GM18508 (cell line): ENCODE measurements around the gene ABLIM2.

Experiments used
- ATAC-seq: cut with Tn5 transposase; IDR thresholded peaks from one replicate; pipeline ENCODE4 v1.9.1; 2021; ENCODE audit warnings: moderate number of reproducible peaks; ENCODE audit not compliant: insufficient read depth, unreplicated experiment

Gene ABLIM2

DNA sequence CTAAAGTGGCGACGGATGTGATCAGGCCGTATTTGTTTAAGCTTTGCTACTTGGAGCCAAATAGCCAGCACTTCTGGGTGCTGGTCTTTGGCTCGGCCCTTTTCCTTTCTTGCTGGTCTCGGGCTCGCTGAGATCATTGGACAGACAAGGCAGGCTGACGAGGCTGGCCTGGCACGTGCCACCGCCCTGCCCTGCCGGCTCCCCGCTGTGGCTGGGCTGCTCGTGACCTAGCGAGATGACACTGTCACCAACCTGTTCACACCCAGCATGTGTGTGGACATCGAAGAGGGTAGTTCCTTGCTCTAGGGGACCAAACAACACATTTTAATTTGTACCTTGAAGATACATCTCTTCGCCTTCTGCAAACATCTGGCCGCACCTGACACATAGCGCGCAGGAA is 98.0 kb downstream of the ABLIM2 start:
- no peak for ATAC-seq

DNA sequence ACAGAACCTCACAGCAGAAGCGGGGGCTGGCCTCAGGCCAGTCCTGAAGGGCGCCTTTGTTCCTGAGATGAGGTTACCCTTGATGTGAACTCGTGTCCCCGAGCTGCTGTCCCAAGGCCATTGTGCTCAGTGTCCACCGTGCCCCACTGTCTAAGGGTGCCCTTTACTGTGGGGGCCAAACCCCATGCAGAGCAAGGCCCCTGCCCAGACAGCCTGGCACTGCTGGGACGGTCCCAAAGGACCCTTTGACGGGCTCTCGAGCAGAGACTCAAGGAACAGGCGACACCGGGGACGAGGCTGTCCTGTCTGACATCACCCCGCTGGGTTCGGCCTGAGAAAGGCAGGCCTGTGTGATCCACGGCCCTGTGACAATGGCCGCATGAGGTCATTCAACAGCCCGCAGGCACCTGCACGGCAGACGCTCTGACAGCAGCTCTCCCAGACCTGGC is 100.6 kb downstream of the ABLIM2 start:
- no peak for ATAC-seq

DNA sequence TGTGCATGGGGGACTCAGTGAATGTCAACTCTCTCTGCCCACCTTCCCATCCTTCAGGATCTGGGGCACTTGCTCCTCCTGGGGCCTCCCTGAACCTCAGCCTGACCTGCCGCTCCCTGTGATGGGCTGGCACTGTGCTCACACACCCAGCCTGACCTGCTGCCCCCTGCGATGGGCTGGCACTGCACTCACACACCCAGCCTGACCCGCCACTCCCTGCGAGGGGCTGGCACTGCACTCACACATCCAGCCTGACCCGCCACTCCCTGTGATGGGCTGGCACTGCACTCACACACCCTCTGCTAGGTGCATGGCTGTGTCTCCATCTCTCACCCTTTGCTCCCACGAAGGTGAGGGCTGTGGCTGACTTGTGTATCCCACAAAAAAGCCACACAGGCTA is 103.4 kb downstream of the ABLIM2 start:
- ATAC-seq, result no peak

DNA sequence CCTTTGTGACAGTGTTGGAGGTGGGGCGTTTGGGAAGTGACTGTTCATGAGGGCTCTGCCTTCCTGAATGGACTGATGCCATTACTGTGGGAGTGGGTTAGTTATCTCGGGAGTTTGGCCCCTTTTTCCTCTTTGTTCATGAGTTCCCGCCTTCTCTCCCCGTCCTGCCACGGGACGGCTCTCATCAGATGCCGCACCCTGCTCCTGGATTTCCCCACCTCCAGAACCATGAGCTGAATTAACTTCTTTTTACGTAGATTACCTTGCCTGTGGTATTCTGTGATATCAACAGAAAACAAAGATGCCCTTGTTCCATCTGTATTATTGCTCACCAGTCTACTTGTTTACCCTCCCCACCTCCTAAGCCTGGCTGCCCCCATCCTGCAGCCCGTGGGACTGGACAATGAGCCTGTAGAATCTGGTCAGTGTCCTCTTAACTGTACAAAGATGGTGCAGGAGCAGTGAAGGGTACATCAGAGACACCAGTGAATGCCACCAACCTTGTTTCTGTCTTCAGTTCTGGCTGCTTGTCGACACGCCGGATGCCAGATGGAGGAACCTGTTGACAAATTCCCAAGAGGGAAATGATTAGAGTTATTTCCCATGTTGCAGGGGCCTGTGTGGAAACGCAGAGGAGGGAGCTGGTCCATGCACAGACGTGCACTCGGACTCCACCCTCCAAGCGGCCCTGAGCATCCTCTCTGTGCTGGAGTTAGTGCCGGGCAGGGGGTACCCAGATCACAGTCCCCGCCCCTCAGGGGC is 104.7 kb downstream of the ABLIM2 start:
- ATAC-seq, result no peak

DNA sequence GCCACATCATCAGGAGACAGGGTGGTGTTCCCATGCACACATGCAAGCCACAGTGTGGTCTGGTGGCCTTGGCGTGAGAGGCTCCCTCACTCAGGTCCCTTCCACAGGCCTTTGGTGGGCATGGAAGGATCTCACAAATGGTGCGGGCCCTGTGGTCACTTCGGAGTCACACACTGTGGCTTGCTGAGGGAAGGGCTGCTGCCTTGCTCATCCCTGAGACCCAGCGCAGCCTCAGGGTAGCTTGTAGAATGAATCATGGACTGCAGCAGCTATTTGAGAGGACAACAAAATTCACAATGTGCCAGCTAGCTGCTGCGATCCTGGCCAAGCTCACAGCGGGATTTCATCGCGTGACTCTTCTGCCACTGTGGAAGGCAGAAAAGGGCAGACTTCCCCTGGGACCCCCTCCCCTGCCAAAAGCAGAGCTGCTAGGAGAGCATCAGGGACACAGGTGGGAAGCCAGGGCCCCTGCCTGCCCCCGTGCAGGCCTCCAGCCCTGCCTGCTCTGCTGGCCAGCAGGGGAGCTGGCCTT is 106.4 kb downstream of the ABLIM2 start:
- no peak for ATAC-seq

DNA sequence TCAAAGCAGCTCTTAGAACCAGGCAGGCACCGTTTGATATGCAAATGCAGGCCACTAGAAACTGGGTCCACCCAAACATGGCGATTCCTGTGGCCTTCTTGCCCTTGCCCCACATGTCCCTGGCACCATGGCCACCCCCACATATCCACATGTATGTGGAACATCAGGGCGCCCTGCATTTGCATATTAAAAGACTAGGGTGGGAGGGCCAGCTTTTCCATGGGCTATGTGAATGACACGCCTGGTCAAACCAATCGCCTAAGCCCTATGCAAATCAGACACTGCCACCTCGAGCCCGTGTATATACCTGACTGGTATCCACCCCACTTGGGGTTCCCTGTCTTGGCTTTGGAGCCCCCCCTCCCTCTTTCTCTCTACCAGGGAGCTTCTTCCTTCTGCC is 107.0 kb downstream of the ABLIM2 start:
- no peak for ATAC-seq

DNA sequence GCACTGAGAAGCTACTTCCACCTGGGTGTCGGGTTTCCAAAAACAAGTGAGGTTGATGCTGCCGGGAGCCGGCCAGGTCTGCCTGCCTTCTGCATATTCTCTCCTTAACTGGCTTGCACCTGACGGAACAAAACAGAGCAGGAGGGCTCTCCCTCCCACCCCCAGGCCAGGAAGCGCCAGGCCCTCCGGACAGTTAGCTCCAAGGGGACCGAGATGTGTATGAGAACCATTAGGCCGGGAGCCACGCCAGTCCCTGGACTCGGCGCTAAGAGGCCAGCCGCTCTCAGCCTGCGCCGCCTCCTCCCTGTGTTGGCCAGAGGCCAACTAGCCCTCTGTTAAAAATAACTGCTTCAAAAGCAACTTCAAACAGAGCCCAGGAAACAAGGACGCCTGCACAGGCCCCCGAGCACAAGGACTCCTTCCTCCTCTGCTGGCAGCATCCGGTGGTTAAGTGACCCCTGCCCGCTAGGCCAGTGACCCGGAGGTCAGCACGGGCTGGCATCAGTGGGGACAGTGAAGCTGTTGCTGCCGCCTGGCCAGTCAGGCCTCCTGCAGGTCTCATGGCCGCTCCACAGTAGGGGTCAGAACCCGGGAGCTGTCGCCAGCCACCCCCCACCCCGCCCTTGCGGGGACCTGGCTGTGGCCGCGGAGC is 107.9 kb downstream of the ABLIM2 start:
- ATAC-seq, result no peak

DNA sequence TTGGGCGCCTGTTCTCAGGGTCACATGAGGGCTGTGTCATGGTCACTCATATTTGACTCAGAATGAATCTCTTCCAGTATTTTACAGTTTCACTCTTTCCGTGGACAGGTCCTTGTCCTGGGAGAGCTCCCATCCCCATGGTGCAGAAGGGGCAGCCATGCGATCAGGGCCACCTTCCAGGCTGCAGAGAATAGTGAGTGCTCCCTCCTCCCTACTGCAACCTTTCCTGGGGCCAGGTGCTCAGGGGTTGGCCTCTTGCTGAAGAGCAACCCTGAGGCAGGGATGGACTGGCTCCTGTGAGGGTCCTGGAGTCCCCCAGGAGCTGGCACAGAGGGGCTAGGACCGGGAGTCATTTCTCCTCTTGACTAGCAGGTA is 108.4 kb downstream of the ABLIM2 start:
- no peak for ATAC-seq

DNA sequence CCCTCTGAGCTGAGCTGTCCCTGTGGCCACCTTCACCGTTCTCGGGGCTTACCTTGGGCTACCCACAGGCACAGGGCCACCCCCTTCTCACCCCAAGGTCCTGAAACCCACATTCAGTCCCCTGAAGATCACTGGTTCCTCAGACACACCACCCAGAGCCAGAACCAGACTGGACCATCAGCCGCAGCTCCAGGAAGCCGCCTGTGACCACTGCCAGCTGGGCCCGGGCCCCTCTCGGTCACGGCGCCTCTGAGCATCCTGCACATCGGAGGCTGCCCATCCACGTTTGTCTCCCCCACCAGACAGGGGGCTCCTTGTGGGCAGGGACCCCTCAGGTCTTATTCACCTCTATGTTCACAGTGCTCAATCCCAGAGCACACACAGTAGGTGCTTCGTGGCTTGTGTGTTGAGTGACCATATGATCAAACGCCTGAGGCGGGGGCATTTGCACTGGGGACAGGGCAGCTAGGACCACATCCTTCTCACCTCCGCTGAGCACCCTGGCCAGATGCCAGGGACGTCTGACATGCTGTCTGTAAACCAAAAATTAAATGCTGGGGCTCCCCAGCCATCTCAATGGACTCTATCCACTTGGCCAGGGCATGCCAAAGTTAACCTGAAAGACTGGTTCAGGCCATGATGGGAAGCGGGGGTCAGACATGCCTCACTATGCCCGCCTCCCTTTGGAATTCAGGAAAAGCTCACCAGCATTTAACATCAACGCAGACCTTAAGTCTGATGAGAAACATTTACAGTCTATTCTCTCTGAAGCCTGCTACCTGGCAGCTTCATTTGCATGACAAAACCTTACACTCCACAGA is 109.5 kb downstream of the ABLIM2 start:
- no peak for ATAC-seq

DNA sequence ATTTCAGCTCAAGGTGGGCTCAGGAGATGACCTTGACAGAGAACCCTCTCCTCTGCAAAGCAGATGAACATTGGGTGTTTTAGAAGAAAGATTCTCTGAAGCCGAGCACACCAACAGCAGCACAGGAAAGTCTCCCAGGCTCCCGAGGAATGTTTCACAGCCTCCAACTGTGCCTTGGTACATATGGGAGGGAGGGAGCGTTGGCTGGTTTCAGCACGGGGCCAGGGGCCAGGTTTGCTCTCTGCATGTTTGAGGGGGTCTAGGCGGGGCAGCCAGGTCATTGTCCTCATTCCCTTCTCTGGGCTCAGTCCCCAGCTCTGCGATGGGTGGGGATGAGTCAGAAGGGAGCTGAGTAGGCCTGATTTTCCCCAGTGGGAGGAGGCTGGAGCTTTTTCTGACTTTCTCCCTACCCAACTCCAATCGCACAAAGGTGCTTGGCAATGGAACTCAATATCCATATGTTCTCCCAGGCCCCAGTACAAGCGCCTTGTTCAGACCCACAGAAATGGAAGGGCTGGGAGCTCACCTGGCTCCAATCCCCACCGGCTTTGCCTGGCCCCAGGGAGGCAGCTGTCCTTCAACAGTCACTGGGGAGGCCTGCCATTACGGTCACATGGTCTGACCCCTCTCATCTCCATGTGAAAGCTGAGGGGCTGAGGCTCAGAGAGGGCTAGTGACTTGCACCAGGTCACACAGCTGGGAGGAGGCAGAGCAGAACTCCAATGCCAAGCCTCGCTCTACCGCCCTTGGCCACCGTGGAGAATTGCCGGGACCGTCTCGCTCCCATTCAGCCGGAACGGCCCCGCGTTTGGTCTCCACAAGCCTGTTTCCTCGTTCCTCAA is 110.6 kb downstream of the ABLIM2 start:
- ATAC-seq, result no peak

DNA sequence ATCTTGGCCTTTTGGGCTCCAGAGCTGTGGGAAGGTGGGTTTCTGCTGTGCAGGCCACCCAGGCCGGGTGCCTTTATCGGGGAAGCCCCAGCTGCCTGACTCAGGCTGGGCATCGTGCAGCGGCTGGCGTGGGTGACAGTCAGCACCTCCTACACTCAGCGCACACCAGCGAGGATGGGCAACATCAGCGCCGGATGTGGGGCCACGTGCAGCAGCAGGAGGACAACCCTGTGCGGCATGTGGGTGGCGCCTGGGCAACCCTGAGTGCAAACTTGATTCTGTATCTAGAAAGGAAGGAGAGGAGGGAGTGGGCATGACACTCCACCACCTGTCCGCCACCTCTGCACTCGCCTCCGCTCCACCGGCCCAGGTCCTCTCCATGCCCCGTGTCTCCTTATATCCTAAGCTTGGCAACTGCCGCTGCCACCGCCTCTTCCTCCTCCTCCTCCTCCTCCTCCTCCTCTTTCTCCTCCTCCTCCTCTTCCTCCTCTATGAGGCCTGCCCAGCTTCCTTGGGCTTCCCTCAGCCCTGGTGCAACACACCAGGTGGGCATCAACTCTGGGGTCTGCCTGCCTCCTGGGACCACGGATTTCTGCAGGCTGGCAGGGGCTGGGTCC is 111.6 kb downstream of the ABLIM2 start:
- no peak for ATAC-seq

DNA sequence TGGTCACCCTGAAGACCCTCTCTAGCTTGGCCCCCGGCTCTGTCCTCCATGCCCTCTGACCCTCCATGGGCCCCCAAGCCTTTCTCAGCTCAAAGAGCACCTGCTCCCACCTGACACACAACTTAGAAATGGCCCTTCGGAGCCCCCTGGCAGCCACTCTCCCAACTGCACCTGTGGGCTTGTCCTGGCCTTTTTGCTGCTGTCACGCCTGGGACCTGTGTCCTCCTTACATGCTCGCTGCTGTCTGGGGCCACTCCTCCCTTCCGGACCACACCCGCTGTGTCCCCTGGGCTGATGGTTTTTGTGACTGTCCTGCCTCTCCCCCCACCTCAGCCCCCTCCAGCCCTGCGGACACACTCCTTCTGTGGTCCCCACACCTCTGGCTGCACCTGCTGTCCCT is 112.7 kb downstream of the ABLIM2 start:
- no peak for ATAC-seq

DNA sequence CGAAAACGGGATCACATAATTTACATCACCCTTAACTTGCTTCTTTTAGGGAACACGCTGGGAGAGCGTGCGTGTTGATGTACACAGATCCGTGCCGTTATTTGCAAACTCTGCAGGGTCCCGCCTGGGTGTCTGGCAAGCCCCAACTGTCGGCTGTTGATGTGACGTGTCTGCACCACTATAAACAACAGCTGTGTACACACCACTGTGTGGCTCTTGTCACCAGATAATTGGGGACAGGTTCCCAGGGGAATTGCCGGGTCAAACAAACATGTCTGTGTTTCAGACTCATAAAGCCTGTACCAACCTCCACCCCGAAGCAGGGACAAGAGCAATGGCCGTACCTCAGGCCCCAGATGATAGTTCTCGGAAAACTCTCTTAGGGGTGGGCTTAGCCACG is 113.9 kb downstream of the ABLIM2 start:
- ATAC-seq, result no peak

DNA sequence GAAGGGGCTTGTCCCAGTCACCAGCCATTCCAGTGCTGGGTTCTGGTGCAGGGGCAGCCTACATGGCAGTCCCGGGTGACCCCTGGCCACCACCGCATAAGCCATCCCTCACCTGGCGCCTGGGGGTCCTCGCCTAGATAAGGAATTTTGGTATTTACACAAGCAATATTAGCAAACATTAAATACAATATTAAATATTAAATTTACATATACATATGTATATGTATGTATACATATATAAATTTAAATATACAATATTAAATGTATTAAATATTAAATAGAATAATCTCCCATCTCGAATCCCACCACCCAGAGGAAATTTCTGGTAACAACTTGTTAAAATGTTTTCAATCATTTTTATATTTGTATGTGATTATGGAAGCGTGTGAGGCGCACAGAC is 114.4 kb downstream of the ABLIM2 start:
- ATAC-seq, result no peak

DNA sequence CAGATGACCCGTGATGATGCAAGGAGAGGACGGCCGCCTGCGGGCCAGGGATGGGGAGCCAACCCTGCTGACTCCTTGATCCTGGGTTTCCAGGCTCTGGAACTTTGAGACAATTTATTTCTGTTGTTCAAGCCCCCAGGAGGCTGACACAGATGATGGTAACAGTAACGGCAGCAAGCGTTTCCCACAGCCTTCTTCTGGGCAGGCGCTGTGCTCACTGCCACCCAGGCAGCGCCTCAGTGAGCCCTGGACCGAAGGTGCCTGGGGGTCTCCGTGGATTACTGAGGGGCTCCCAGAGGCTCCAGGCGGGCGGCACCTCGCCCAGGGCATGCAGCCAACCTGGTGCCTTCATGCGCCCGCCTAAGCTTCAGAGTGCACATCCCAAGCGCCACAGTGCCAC is 115.0 kb downstream of the ABLIM2 start:
- no peak for ATAC-seq

DNA sequence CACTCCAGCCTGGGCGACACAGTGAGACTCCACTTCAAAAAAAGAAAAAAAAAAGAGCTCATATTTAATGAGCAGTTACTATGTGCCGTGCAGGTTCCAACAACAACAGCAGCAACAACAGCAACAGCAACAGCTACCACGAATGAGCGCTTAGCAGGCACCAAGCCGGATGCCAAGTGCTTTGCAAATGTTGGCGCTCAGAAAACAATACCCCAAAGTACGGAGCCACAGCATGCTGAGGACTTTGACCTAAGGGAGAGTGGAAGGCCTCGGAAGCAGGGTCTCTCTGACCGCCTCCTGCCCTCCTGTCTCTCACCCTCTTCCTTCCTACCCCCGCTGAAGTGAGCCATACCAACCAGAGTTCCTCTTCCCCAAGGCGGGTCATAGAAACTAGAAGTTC is 116.7 kb downstream of the ABLIM2 start:
- ATAC-seq, result no peak

DNA sequence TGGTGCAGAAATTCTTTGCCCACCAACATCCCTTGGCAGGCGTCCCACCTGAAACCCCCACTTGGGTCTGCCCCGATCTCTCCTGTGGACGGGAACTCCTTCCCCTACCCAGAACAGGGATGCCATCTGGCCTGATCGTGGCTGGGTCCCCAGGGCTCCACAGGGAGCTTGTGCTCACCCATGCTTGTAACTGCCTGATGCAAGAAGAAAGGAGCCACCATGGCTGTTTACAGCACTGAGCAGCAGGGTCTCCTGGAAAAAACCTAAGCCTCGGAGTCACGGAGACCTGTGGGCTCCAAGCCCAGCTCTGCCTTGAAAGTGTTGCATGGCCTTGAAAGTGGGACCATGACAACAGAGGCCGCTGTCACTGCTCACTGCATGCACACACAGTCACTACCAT is 117.4 kb downstream of the ABLIM2 start:
- ATAC-seq, result no peak

DNA sequence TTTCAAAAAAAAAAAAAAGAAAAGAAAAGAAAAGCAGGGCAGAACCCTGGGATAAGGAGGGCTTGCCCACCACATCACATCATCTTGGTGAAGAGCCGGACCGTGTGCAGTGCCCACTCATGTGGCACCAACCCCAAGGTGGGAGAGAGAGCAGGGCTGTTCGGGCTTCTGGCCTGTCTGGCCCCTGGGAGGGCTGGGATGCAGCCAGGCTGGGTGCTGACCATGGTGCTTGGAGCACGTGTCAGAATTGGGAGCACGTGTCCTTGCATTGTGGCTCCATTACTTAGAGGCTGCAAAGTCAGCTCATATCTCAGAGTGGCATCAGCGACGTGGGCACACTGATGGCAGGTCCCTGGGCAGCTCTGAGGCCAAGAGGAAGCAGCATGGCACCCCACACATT is 118.0 kb downstream of the ABLIM2 start:
- no peak for ATAC-seq

DNA sequence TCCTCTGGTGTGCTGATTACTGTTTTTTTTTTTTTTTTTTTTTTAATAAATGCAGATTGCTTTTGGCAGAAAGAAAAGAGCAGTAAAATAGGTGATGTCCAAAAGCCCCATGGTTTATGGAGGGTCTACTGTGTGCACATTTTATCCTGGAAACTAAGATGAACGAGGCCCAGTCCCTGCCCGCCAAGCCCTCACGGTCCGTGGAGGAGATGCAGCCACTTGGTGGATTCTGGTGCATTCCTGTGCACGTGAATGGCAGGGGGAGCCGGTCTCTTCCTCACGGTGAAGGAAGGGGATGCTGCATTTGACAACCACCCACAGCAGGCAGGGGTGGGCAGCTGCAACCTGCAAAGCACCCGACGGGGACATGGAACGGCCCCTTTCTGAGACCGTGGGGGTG is 118.8 kb downstream of the ABLIM2 start:
- ATAC-seq, result no peak

DNA sequence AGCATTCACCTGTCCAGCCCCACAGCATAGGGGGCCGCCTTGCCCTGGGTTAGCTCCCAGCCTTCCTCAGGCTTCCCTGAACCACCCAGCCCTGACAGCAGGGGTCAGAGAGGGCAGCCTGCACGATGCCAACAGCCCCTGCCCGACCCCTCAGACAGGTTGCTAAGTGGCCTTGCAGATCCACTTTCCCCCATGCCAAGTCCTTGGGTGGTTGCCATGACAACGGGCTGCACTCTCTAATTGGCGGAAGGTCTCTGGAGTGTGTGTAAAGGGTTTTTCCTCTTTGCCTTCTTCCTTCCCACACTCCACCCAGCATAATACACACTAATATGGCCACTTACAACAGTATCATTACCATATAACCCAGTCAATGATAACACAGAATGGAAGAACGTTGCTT is 119.3 kb downstream of the ABLIM2 start:
- ATAC-seq, result no peak
